GM12878 (cell line): ENCODE data around the gene H6PD.

Experiments used
- BACH1 ChIP-seq: fragments of 450-650 bp; IDR thresholded peaks from 2 replicates; pipeline ENCODE4 v1.6.1; 2017; ENCODE audit warnings: mild to moderate bottlenecking, borderline replicate concordance
- CHD4 ChIP-seq: fragments of 200-600 bp; sonication (generic); IDR thresholded peaks from 2 replicates; pipeline ENCODE4 v1.6.1; 2016; ENCODE audit warnings: mild to moderate bottlenecking
- E2F8 ChIP-seq: fragments of 450-650 bp; IDR thresholded peaks from 2 replicates; pipeline ENCODE4 v1.6.1; 2018; ENCODE audit warnings: mild to moderate bottlenecking, low read depth, moderate library complexity; ENCODE audit not compliant: partially characterized antibody
- ESRRA ChIP-seq: IDR thresholded peaks from 2 replicates; pipeline ENCODE4 v1.6.1; 2012; ENCODE audit warnings: mild to moderate bottlenecking, low read length, improper control_type of control experiment
- GABPA ChIP-seq: IDR thresholded peaks from 2 replicates; pipeline ENCODE4 v1.6.1; 2014; ENCODE audit warnings: antibody characterized with exemption, low read depth, mild to moderate bottlenecking, inconsistent platforms
- HDAC6 ChIP-seq: fragments of 200-600 bp; sonication (generic); IDR thresholded peaks from one replicate; pipeline ENCODE4 v1.8.0; 2017; ENCODE audit warnings: antibody characterized with exemption; ENCODE audit not compliant: unreplicated experiment
- POLR2A ChIP-seq: IDR thresholded peaks from 2 replicates; pipeline ENCODE4 v1.6.1; 2011; ENCODE audit warnings: low read depth, mild to moderate bottlenecking, low read length
- RFX5 ChIP-seq: IDR thresholded peaks from 2 replicates; pipeline ENCODE4 v1.6.1; 2011; ENCODE audit warnings: low read depth, low read length, improper control_type of control experiment
- STAT1 ChIP-seq: fragments of 450-650 bp; conservative IDR thresholded peaks from 2 replicates; pipeline ENCODE4 v1.6.1; 2014; ENCODE audit warnings: antibody characterized with exemption, mild to moderate bottlenecking

DNA sequence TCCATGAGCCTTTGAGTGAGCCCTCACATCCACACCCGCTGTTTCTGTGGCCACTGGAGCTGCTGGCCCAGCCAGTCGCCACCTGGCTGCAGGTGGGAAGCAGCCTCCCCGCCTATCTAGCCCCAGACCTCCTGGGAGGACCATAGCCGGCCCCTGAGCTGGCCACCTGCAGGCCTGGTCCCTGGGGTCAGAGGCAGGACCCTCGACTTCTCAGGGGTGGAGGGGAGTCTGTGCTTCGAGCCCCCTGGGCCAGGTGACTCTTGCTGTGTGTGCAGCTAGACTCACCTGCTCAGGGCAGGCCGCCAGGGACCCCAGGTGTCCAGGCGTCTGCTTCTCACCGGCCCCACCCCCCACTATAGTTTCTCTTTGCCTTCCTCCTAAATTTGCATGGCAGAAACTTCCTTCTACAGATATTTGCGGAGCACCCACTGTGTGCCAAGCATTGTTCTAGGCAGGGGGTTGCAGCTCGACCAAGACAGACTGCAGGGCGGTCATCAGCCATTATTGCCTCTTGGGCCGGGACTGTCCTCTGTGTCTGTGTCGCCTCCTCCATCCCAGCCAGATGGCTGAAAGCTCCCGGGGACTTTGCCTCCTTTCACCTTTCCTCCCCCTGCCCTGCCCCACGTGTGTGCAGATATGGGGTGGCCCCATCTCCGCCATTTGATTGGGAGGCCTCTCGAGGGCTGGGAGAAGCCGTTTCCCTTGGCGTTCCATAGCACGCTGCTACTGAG lies 85.4 kb downstream of the H6PD start:
- TF ChIP-seq RFX5 (no peak), BACH1 (no peak), ESRRA (no peak), CHD4 (no peak), HDAC6 (no peak), GABPA (no peak), STAT1 (no peak), E2F8 (no peak), POLR2A (no peak)
